HG02642 (cell line): Measurements from ENCODE around the gene GLT1D1.
"Not testable (repeated sequence)": the region's sequence is repeated elsewhere in the genome, so short reads cannot be mapped to it uniquely, and the experiment has no call there.

Source experiments
- ATAC-seq: cut with Tn5 transposase; IDR thresholded peaks from one replicate; pipeline ENCODE4 v1.9.1; 2021; ENCODE audit warnings: mild to moderate bottlenecking; ENCODE audit not compliant: unreplicated experiment, poor library complexity

The GLT1D1 gene

GRCh38 chr12:128819293-128820144 is 33.8 kb upstream of the GLT1D1 start:
- ATAC-seq = no peak

- ATAC-seq = no peak
Observed at GRCh38 chr12:128820253-128820652, 33.0 kb upstream of the GLT1D1 start.

DNA sequence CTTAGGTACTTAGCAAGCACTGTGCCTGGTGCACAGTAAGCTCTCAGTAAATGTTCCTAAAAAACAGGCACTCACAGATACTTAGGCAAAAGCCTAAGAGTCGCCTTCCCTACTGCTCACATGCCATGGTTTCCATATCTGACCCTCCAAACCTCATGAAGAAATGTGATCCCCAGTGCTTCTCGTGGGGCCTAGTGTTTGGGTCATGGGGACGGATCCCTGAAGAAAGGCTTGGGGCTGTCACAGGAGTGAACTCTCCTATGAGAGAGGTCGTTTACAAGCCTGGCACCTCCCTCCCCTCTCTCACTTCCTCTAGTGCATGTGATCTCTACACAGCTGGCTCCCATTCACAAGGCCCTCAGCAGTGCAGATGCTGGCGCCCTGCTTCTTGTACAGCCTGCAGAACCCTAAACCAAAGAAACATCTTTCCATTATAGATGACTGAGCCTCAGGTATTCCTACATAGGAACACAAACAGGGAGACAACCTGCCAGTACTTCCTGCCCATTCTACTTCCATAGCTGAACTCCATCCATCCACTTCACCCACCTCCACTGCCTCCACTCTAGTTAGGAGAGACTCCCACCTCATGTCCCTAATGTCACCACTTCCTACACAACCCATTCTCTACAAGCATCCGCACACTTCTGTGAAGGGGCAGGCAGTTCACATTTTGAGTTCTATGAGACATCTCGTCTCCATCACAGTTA is 32.4 kb upstream of the GLT1D1 start:
- peak; percentile 63 for ATAC-seq

GRCh38 chr12:128823216-128823915 is 29.9 kb upstream of the GLT1D1 start:
- peak; percentile 29 for ATAC-seq

- peak; percentile 83 for ATAC-seq
Observed at GRCh38 chr12:128823916-128824839, 29.1 kb upstream of the GLT1D1 start, which contains the start of gene SLC15A4. SLC15A4 (minus strand) TSS chr12:128823958; CDS start chr12:128823943, 15 bp downstream.

DNA sequence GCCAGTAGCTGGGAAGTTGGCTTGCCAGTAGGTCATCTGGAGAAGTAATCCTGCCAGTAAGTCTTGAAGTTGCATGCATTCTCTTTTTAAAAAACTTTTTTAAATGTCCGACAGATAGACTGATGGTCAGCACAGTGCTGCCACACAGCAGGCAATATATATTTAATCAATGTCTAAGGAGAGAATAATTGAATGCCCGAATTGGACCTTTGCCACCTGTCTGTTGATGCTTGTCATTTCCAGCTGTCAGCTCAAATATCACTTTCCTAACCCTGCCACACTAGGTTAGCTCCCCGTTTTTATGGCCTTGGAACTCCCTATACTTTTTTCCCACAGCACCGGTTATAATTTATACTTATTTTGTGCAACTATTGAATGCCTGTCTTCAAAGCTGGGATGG is 27.4 kb upstream of the GLT1D1 start:
- no peak for ATAC-seq

DNA sequence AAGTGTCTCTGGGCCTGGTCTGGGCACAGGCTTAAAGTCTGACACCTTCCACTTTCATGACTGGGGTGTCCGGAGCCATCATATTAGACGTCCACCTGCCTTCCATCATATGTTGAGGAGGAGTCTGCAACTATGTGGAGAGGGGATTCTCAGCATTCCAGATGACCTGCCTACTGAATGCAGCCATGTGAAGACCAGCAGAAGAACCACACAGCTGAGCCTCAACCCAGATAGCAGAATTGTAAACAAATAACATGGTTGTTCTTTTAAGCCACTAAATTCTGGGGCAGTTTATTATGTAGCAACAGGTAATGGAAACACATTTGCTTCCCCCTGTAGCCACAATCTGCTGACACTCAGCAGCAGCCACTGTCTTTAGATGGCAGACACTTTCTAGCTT is 25.6 kb upstream of the GLT1D1 start:
- ATAC-seq = no peak

- ATAC-seq = peak; percentile 91
Observed at GRCh38 chr12:128829861-128830504, 23.3 kb upstream of the GLT1D1 start.

- peak; percentile 54 for ATAC-seq
Observed at GRCh38 chr12:128830505-128830893, 22.8 kb upstream of the GLT1D1 start.

DNA sequence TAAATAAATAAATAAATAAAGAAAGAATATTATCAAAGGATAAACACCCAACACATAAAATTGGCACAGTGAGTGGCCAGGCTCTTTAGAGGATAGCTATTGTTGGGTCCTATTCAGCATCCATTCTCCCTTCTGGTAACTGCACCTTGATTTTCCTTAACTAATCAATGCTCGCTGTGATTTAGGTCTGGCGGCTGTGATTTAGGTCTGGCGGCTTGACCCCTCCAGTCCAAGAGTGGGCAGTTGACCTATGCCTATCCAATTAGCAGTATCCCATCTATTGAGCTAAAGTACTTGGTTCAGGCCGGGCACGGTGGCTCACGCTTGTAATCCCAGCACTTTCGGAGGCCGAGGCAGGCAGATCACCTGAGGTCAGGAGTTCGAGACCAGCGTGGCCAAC is 19.9 kb upstream of the GLT1D1 start:
- ATAC-seq = no peak

DNA sequence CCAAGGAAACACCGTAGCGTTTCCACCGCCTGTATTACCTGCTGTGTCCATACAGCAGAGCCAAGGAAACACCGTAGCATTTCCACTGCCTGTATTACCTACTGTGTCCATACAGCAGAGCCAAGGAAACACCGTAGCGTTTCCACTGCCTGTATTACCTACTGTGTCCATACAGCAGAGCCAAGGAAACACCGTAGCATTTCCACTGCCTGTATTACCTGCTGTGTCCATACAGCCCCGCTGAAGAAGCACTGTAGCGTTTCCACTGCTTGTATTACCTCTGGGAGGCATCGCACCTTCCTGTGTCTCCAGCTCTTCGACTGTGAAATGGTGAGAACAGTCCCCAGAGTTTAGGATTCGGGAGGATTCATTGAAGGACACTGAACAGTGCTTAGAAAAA is 13.4 kb upstream of the GLT1D1 start:
- ATAC-seq = not testable (repeated sequence)

GRCh38 chr12:128840862-128841468 is 12.3 kb upstream of the GLT1D1 start:
- peak; percentile 71 for ATAC-seq

GRCh38 chr12:128842579-128842978 is 10.7 kb upstream of the GLT1D1 start:
- ATAC-seq = no peak

GRCh38 chr12:128843538-128843937 is 9.7 kb upstream of the GLT1D1 start:
- no peak for ATAC-seq

GRCh38 chr12:128844031-128844635 is 9.1 kb upstream of the GLT1D1 start:
- no peak for ATAC-seq

DNA sequence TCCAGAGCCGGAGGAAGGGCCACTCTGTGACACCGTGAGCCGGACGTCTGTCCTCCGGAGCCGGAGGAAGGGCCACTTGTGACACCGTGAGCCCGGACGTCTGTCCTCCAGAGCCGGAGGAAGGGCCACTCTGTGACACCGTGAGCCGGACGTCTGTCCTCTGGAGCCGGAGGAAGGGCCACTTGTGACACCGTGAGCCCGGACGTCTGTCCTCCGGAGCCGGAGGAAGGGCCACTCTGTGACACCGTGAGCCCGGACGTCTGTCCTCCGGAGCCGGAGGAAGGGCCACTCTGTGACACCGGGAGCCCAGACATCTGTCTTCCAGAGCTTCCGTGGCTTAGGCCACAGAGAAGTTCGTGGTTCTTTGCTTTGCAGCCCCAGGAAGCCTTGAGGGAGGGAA is 6.6 kb upstream of the GLT1D1 start:
- ATAC-seq = not testable (repeated sequence)

DNA sequence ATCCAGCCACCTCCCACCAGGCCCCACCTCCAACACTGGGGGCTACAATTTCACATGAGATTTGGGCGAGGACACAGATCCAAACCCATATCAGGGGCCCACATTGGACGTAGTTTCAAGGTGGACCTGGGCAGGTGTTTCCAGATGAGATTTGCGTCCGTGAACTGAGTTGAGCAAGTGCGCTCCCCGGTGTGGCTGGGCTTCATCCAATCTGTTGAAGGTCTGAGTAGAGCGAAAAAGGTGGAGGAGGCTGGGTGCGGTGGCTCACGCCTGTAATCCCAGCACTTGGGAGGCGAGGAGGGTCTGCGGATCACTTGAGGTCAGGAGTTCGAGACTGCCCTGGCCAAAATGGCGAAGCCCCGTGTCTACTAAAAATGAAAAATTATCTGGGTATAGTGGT is 4.9 kb upstream of the GLT1D1 start:
- no peak for ATAC-seq

DNA sequence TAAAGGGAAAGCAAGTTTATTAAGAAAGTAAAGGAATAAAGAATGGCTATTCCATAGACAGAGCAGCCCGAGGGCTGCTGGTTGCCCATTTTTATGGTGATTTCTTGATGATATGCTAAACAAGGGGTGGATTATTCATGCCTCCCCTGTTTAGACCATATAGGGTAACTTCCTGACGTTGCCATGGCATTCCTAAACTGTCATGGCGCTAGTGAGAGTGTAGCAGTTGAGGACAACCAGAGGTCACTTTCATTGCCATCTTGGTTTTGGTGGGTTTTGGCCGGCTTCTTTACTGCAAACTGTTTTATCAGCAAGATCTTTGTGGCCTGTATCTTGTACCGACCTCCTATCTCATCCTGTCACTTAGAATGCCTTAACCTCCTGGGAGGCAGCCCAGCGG is 3.5 kb upstream of the GLT1D1 start:
- not testable (repeated sequence) for ATAC-seq

- no peak for ATAC-seq
Observed at GRCh38 chr12:128850400-128850799, 2.9 kb upstream of the GLT1D1 start.
